HL-60 (cell line): Measurements from ENCODE around the gene ADAMTS17.

Source experiments
- REST ChIP-seq: IDR thresholded peaks from 2 replicates; pipeline ENCODE4 v1.6.1; 2012; ENCODE audit warnings: low read depth; ENCODE audit not compliant: insufficient replicate concordance
- SPI1 ChIP-seq: IDR thresholded peaks from 2 replicates; pipeline ENCODE4 v1.6.1; 2012; ENCODE audit warnings: low read depth, mild to moderate bottlenecking, borderline replicate concordance
- TF ChIP-seq, protein P1 (sequence below): IDR thresholded peaks from one replicate; pipeline ENCODE4 v1.5.1; 2011; ENCODE audit warnings: low read length, control low read depth, inconsistent platforms; ENCODE audit not compliant: insufficient read depth

DNA sequence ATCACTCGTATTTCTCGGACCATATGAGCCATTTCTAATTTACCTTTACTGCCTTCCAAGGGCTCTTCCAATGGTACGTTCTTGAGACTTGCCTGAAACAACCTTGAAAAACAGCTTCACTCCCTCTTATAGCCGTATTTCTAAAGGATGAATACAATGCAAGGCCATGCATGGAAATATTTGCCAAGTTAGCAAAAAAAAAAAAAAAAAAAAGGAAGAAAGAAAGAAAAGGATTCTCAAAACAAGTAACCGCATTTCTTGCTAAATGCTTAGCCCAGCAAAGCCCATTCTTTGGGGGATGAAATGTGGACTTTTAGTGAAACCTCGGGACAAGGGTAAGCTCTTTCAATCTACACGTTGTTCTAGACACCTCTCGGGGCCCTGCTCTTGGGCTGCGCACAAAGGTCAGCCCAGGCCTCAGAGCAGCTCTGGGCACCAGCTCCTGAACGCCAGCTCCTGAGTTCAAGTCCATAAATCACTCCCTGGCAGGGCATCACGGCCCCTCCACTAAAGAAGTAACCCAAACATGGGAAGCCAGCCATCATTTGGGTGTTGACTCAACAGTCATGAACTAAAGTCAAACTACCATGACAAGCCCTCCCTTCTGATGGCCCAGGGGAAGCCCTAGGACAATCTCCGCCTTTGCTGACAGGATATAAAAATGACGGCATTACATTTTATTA, 132.7 kb downstream of the ADAMTS17 start:
- TF ChIP-seq, protein P1, sequence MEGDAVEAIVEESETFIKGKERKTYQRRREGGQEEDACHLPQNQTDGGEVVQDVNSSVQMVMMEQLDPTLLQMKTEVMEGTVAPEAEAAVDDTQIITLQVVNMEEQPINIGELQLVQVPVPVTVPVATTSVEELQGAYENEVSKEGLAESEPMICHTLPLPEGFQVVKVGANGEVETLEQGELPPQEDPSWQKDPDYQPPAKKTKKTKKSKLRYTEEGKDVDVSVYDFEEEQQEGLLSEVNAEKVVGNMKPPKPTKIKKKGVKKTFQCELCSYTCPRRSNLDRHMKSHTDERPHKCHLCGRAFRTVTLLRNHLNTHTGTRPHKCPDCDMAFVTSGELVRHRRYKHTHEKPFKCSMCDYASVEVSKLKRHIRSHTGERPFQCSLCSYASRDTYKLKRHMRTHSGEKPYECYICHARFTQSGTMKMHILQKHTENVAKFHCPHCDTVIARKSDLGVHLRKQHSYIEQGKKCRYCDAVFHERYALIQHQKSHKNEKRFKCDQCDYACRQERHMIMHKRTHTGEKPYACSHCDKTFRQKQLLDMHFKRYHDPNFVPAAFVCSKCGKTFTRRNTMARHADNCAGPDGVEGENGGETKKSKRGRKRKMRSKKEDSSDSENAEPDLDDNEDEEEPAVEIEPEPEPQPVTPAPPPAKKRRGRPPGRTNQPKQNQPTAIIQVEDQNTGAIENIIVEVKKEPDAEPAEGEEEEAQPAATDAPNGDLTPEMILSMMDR: no peak
- no peak for TF ChIP-seq SPI1
- TF ChIP-seq REST: no peak
